Measurements from ENCODE around the gene SENP3.

SENP3 gene

GRCh38 chr17:7615265-7615747 lies 53.6 kb downstream of the SENP3 start (continued):
- TF ChIP-seq KLF17 (tag by site-specific recombination; IDR thresholded peaks at IDR 0.05), result no peak
- TF ChIP-seq ZNF121 (tag by site-specific recombination; IDR thresholded peaks at IDR 0.05), result no peak
- no peak for TF ChIP-seq CTCF (tag by site-specific recombination; IDR thresholded peaks at IDR 0.05)
- peak; percentile 14 for TF ChIP-seq ZBTB26 (tag by site-specific recombination; optimal IDR thresholded peaks at IDR 0.05)
- no peak for TF ChIP-seq ZFP69B (tag by site-specific recombination; IDR thresholded peaks at IDR 0.05)
- TF ChIP-seq ELK4 (IDR thresholded peaks at IDR 0.05; ENCODE audit: borderline replicate concordance, low read depth, low read length), result no peak
- TF ChIP-seq ZBTB8A (tag by site-specific recombination; IDR thresholded peaks at IDR 0.05), result no peak
- peak; percentile 50 for TF ChIP-seq PRDM1 (tag by site-specific recombination; IDR thresholded peaks at IDR 0.05)
- no peak for TF ChIP-seq ZNF645 (tag by site-specific recombination; IDR thresholded peaks at IDR 0.05)
- TF ChIP-seq ZSCAN5A (tag by site-specific recombination; IDR thresholded peaks at IDR 0.05), result no peak
- TF ChIP-seq SCRT2 (tag by site-specific recombination; IDR thresholded peaks at IDR 0.05), result no peak
- no peak for TF ChIP-seq ZNF610 (tag by site-specific recombination; IDR thresholded peaks at IDR 0.05; ENCODE audit: borderline replicate concordance)
- no peak for TF ChIP-seq ZNF133 (tag by site-specific recombination; IDR thresholded peaks at IDR 0.05)
- TF ChIP-seq ZNF248 (tag by site-specific recombination; IDR thresholded peaks at IDR 0.05), result no peak
- TF ChIP-seq GLI2 (tag by site-specific recombination; IDR thresholded peaks at IDR 0.05; ENCODE audit: borderline replicate concordance, low read depth), result no peak
- TF ChIP-seq ZNF707 (tag by site-specific recombination; IDR thresholded peaks at IDR 0.05), result no peak
- no peak for TF ChIP-seq IKZF3 (tag by site-specific recombination; IDR thresholded peaks at IDR 0.05)
- TF ChIP-seq ZNF174 (tag by site-specific recombination; IDR thresholded peaks at IDR 0.05), result no peak
- no peak for TF ChIP-seq ZNF792 (tag by site-specific recombination; IDR thresholded peaks at IDR 0.05)
- no peak for TF ChIP-seq HOXA7 (CRISPR knock-in tag; IDR thresholded peaks at IDR 0.05; ENCODE audit: borderline replicate concordance)
- no peak for TF ChIP-seq ZNF184 (tag by site-specific recombination; IDR thresholded peaks at IDR 0.05)
- TF ChIP-seq ZNF362 (tag by site-specific recombination; IDR thresholded peaks at IDR 0.05), result peak; percentile 79
- no peak for TF ChIP-seq PRDM4 (tag by site-specific recombination; IDR thresholded peaks at IDR 0.05)
- TF ChIP-seq ZNF549 (tag by site-specific recombination; IDR thresholded peaks at IDR 0.05), result no peak
- no peak for TF ChIP-seq AEBP2 (tag by site-specific recombination; IDR thresholded peaks at IDR 0.05; ENCODE audit: borderline replicate concordance)
- TF ChIP-seq ZNF394 (tag by site-specific recombination; IDR thresholded peaks at IDR 0.05; ENCODE audit: borderline replicate concordance), result peak; percentile 49; the same call in 1 of the 2 replicates
- TF ChIP-seq ZNF426 (tag by site-specific recombination; IDR thresholded peaks at IDR 0.05), result no peak
- no peak for TF ChIP-seq ZNF114 (tag by site-specific recombination; IDR thresholded peaks at IDR 0.05)

Data from HEK293 (cell line).